Karpas-422 (cell line): ENCODE results near the gene CTNNBL1. TPM values are rescaled to one million over a fixed set of nuclear protein-coding genes. Genes with fewer than 3 reads are reported as not detected.
A peak's percentile ranks its signal among the peaks of the same experiment; 100 is the strongest.
"Not testable (repeated sequence)": the region's sequence is repeated elsewhere in the genome, so short reads cannot be mapped to it uniquely, and the experiment has no call there.

ENCODE experiments used
- DNase-seq: peaks from one replicate; pipeline ENCODE4 v3.0.0-alpha.2; 2015
- H2AFZ ChIP-seq: fragments of 200-600 bp; sonication (generic); 2 replicates; pipeline ENCODE4 v1.6.1; 2014; ENCODE audit warnings: antibody characterized with exemption, low read length, mixed read lengths
- H3K27ac ChIP-seq: fragments of 200-600 bp; sonication (generic); 2 replicates; pipeline ENCODE4 v1.5.1; 2014; ENCODE audit warnings: mild to moderate bottlenecking, low read length, moderate library complexity
- H3K27me3 ChIP-seq: fragments of 200-600 bp; sonication (generic); 2 replicates; pipeline ENCODE4 v1.6.1; 2014; ENCODE audit warnings: low read length, mixed read lengths
- H3K36me3 ChIP-seq: fragments of 200-600 bp; sonication (generic); 2 replicates; pipeline ENCODE4 v1.6.1; 2014; ENCODE audit warnings: low read length, mixed read lengths; ENCODE audit not compliant: insufficient read depth
- H3K4me1 ChIP-seq: fragments of 200-600 bp; sonication (generic); 2 replicates; pipeline ENCODE4 v1.6.1; 2014; ENCODE audit warnings: mild to moderate bottlenecking, low read length, mixed read lengths
- H3K4me2 ChIP-seq: fragments of 200-600 bp; sonication (generic); 2 replicates; pipeline ENCODE4 v1.6.1; 2014; ENCODE audit warnings: low read length, low read depth, mild to moderate bottlenecking; ENCODE audit not compliant: poor library complexity, severe bottlenecking
- H3K4me3 ChIP-seq: fragments of 200-600 bp; sonication (generic); 2 replicates; pipeline ENCODE4 v1.5.1; 2014; ENCODE audit warnings: mild to moderate bottlenecking, antibody characterized with exemption, low read length, mixed read lengths
- H3K79me2 ChIP-seq: fragments of 200-600 bp; sonication (generic); 2 replicates; pipeline ENCODE4 v1.6.1; 2014; ENCODE audit warnings: mild to moderate bottlenecking, low read length, mixed read lengths
- H3K9ac ChIP-seq: fragments of 200-600 bp; sonication (generic); 2 replicates; pipeline ENCODE4 v1.6.0; 2014; ENCODE audit warnings: low read length
- H3K9me2 ChIP-seq: fragments of 200-600 bp; sonication (generic), shearing (Covaris generic); replicated peaks from 2 replicates; pipeline ENCODE4 v1.6.0; 2014; ENCODE audit warnings: mild to moderate bottlenecking, low read length, moderate library complexity; ENCODE audit not compliant: insufficient read depth
- H3K9me3 ChIP-seq: fragments of 300-700, 200-600 bp; sonication (generic); 2 replicates; pipeline ENCODE4 v1.6.1; 2014; ENCODE audit warnings: low read length, mixed read lengths
- H4K20me1 ChIP-seq: fragments of 200-600 bp; sonication (generic); 2 replicates; pipeline ENCODE4 v1.6.1; 2014; ENCODE audit warnings: mild to moderate bottlenecking, antibody characterized with exemption, low read length, low read depth; ENCODE audit not compliant: insufficient read depth
- total RNA-seq: library from RNA; depleted of rRNA; stranded (reverse); fragments of >200 nt; shearing (Covaris generic); gene quantifications from 2 replicates; pipeline ENCODE4 v1.2.3, GENCODE V29; 2014; ENCODE audit warnings: low replicate concordance

The CTNNBL1 gene
- total RNA-seq, 1 experiment from 2014 or later = 70.0 TPM

GRCh38 chr20:37848706-37849105 is 154.9 kb downstream of the CTNNBL1 start:
- no peak overlapping the region for H3K9ac ChIP-seq
- peaks cover 3% of the 10 kb centered on the region; the same call in 1 of the 2 replicates for H3K79me2 ChIP-seq
- 0 out of 2 replicates have a peak, but pooled peaks cover 3% of the 10 kb centered on the region for H3K36me3 ChIP-seq
- H2AFZ ChIP-seq = no peak overlapping the region
- H3K4me3 ChIP-seq = no peak overlapping the region
- H3K9me2 ChIP-seq = no peaks in the 10 kb centered on the region
- DNase-seq = no peak
- H3K9me3 ChIP-seq = no peaks in the 10 kb centered on the region
- H3K4me1 ChIP-seq = peaks cover 55% of the 10 kb centered on the region
- H4K20me1 ChIP-seq = no peaks in the 10 kb centered on the region
- no peaks in the 10 kb centered on the region for H3K27me3 ChIP-seq
- H3K4me2 ChIP-seq = peak overlapping the region; percentile 53
- H3K27ac ChIP-seq = 0 out of 2 replicates have a peak overlapping the region, but pooled peaks have one; percentile 97

- peak overlapping the region; percentile 97 for H3K27ac ChIP-seq
- no peaks in the 10 kb centered on the region for H4K20me1 ChIP-seq
- H3K79me2 ChIP-seq = peaks cover 3% of the 10 kb centered on the region; the same call in 1 of the 2 replicates
- no peaks in the 10 kb centered on the region for H3K9me3 ChIP-seq
- H3K9me2 ChIP-seq = no peaks in the 10 kb centered on the region
- peak overlapping the region; percentile 53 for H3K4me2 ChIP-seq
- peak overlapping the region; percentile 27; the same call in 1 of the 2 replicates for H3K4me3 ChIP-seq
- H3K27me3 ChIP-seq = no peaks in the 10 kb centered on the region
- H3K9ac ChIP-seq = 0 out of 2 replicates have a peak overlapping the region, but pooled peaks have one; percentile 33
- H2AFZ ChIP-seq = no peak overlapping the region
- H3K4me1 ChIP-seq = peaks cover 60% of the 10 kb centered on the region
- no peak for DNase-seq
- H3K36me3 ChIP-seq = 0 out of 2 replicates have a peak, but pooled peaks cover 3% of the 10 kb centered on the region
Measured at GRCh38 chr20:37849156-37849555, 155.3 kb downstream of the CTNNBL1 start.

GRCh38 chr20:37849566-37849965 is 155.7 kb downstream of the CTNNBL1 start:
- Histone ChIP-seq H2AFZ (no peak overlapping the region), H3K9me2 (no peaks in the 10 kb centered on the region), H3K9me3 (no peaks in the 10 kb centered on the region), H3K4me1 (peaks cover 63% of the 10 kb centered on the region), H3K27me3 (no peaks in the 10 kb centered on the region), H3K79me2 (peaks cover 3% of the 10 kb centered on the region; the same call in 1 of the 2 replicates), H3K27ac (peak overlapping the region; percentile 97), H3K4me2 (peak overlapping the region; percentile 53), H3K36me3 (0 out of 2 replicates have a peak, but pooled peaks cover 3% of the 10 kb centered on the region), H3K4me3 (peak overlapping the region; percentile 27; the same call in 1 of the 2 replicates), H4K20me1 (no peaks in the 10 kb centered on the region), H3K9ac (peak overlapping the region; percentile 33; the same call in 1 of the 2 replicates)
- no peak for DNase-seq

GRCh38 chr20:37850036-37850592 is 156.3 kb downstream of the CTNNBL1 start:
- Histone ChIP-seq H3K4me1 (peaks cover 69% of the 10 kb centered on the region), H3K79me2 (peaks cover 3% of the 10 kb centered on the region; the same call in 1 of the 2 replicates), H3K9ac (peak overlapping the region; percentile 33; the same call in 1 of the 2 replicates), H2AFZ (no peak overlapping the region), H4K20me1 (no peaks in the 10 kb centered on the region), H3K4me3 (peak overlapping the region; percentile 27; the same call in 1 of the 2 replicates), H3K27me3 (no peaks in the 10 kb centered on the region), H3K4me2 (peak overlapping the region; percentile 53), H3K9me3 (no peaks in the 10 kb centered on the region), H3K9me2 (no peaks in the 10 kb centered on the region), H3K36me3 (0 out of 2 replicates have a peak, but pooled peaks cover 3% of the 10 kb centered on the region), H3K27ac (peak overlapping the region; percentile 97)
- DNase-seq = peak; percentile 69

- no peaks in the 10 kb centered on the region for H4K20me1 ChIP-seq
- H3K36me3 ChIP-seq = 0 out of 2 replicates have a peak, but pooled peaks cover 3% of the 10 kb centered on the region
- peak overlapping the region; percentile 97 for H3K27ac ChIP-seq
- no peaks in the 10 kb centered on the region for H3K27me3 ChIP-seq
- H2AFZ ChIP-seq = no peak overlapping the region
- peaks cover 76% of the 10 kb centered on the region for H3K4me1 ChIP-seq
- no peak for DNase-seq
- H3K4me3 ChIP-seq = no peak overlapping the region
- no peaks in the 10 kb centered on the region for H3K9me3 ChIP-seq
- H3K79me2 ChIP-seq = peaks cover 3% of the 10 kb centered on the region; the same call in 1 of the 2 replicates
- H3K9ac ChIP-seq = no peak overlapping the region
- H3K4me2 ChIP-seq = peak overlapping the region; percentile 53
- no peaks in the 10 kb centered on the region for H3K9me2 ChIP-seq
Measured at GRCh38 chr20:37850724-37851355, 157.0 kb downstream of the CTNNBL1 start.

- H3K9ac ChIP-seq = peak overlapping the region; percentile 64
- no peaks in the 10 kb centered on the region for H4K20me1 ChIP-seq
- peak overlapping the region; percentile 73 for H3K4me2 ChIP-seq
- no peak for DNase-seq
- H3K9me2 ChIP-seq = no peaks in the 10 kb centered on the region
- no peaks in the 10 kb centered on the region for H3K9me3 ChIP-seq
- H2AFZ ChIP-seq = no peak overlapping the region
- H3K79me2 ChIP-seq = peaks cover 3% of the 10 kb centered on the region; the same call in 1 of the 2 replicates
- peak overlapping the region; percentile 97 for H3K27ac ChIP-seq
- H3K36me3 ChIP-seq = no peaks in the 10 kb centered on the region
- H3K27me3 ChIP-seq = no peaks in the 10 kb centered on the region
- peak overlapping the region; percentile 40; the same call in 1 of the 2 replicates for H3K4me3 ChIP-seq
- H3K4me1 ChIP-seq = peaks cover 80% of the 10 kb centered on the region
Measured at GRCh38 chr20:37852666-37853065, 158.8 kb downstream of the CTNNBL1 start.

- Histone ChIP-seq H3K9me2 (no peaks in the 10 kb centered on the region), H3K9ac (peak overlapping the region; percentile 64), H2AFZ (no peak overlapping the region), H3K4me2 (peak overlapping the region; percentile 73), H3K36me3 (no peaks in the 10 kb centered on the region), H3K9me3 (no peaks in the 10 kb centered on the region), H3K4me1 (peaks cover 73% of the 10 kb centered on the region), H4K20me1 (no peaks in the 10 kb centered on the region), H3K79me2 (peaks cover 3% of the 10 kb centered on the region; the same call in 1 of the 2 replicates), H3K4me3 (peak overlapping the region; percentile 40), H3K27me3 (no peaks in the 10 kb centered on the region), H3K27ac (peak overlapping the region; percentile 97)
- DNase-seq = peak; percentile 88
Measured at GRCh38 chr20:37853823-37854375, 160.1 kb downstream of the CTNNBL1 start.

GRCh38 chr20:37856034-37856433 is 162.2 kb downstream of the CTNNBL1 start:
- not testable (repeated sequence) for H3K9me3 ChIP-seq, H3K79me2 ChIP-seq, H2AFZ ChIP-seq, H3K9me2 ChIP-seq, H4K20me1 ChIP-seq, H3K27me3 ChIP-seq, DNase-seq, H3K4me3 ChIP-seq, H3K9ac ChIP-seq
- Histone ChIP-seq H3K4me1 (peaks cover 52% of the 10 kb centered on the region), H3K27ac (peak overlapping the region; percentile 97), H3K36me3 (peaks cover 14% of the 10 kb centered on the region), H3K4me2 (peak overlapping the region; percentile 63)
